ENCODE data around the gene EVPLL. TPM values are rescaled to one million over a fixed set of nuclear protein-coding genes. Genes with fewer than 3 reads are reported as not detected.

EVPLL gene
- polyA plus RNA-seq, 4 donors: 0.54 to 0.67 TPM; not detected in 2

DNA sequence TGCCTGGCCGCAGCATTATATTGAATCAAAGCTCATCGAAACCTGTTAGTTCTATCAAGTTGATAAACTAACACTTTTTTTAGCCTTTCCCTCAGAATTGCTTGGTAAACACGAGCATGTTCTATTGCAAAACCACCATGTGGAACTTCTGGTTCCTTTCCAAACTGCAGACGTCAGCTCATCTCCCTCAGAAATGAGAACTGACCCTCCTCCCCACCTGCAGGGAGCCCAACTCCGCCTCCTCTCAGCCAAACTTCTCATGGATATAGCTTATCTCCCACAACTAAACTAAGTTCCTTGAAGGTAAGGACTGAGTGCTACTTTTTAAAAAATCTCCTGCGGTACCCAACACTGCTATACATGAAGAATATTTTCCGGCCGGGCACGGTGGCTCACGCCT is 21.0 kb upstream of the EVPLL start:
- H3K9me3 ChIP-seq (ENCODE audit: control insufficient read depth in 2 of 2, insufficient read depth in 1 of 2, low read depth in 1 of 2, low read length in 1 of 2): no peaks in the 10 kb centered on the region
- no peak overlapping the region for H3K4me3 ChIP-seq (ENCODE audit: low read depth in 1 of 3, low read length in 3 of 3)
- peaks cover 0 to 4% (median 0%) of the 10 kb centered on the region in 3 donors for H3K4me1 ChIP-seq (ENCODE audit: control insufficient read depth in 3 of 3, insufficient read depth in 2 of 3, low read depth in 1 of 3, low read length in 2 of 3)
- DNase-seq (no peak), FAIRE-seq (no peak)
- no peak overlapping the region for H3K27ac ChIP-seq (ENCODE audit: low read depth in 1 of 3, low read length in 2 of 3)
- 86 to 94% (median 91%) methylated on average over 10 of the region's 10 CpGs for WGBS, 3 donors
- peaks cover 0 to 35% (median 13%) of the 10 kb centered on the region in 3 donors for H3K36me3 ChIP-seq (ENCODE audit: control insufficient read depth in 3 of 3, insufficient read depth in 2 of 3, low read depth in 1 of 3, low read length in 3 of 3)
- H3K27me3 ChIP-seq (ENCODE audit: control insufficient read depth in 3 of 3, insufficient read depth in 3 of 3, low read length in 3 of 3): no peaks in the 10 kb centered on the region

- peaks cover 0 to 15% (median 0%) of the 10 kb centered on the region in 3 donors for H3K36me3 ChIP-seq (ENCODE audit: control insufficient read depth in 3 of 3, insufficient read depth in 2 of 3, low read depth in 1 of 3, low read length in 3 of 3)
- no peak for FAIRE-seq
- no peaks in the 10 kb centered on the region for H3K9me3 ChIP-seq (ENCODE audit: control insufficient read depth in 2 of 2, insufficient read depth in 1 of 2, low read depth in 1 of 2, low read length in 1 of 2)
- DNase-seq: peak in 1 of 2 donors; percentile 69
- WGBS, 3 donors: 54 to 78% (median 61%) methylated on average over 8 of the region's 8 CpGs
- H3K27ac ChIP-seq (ENCODE audit: low read depth in 1 of 3, low read length in 2 of 3): no peak overlapping the region
- no peaks in the 10 kb centered on the region for H3K27me3 ChIP-seq (ENCODE audit: control insufficient read depth in 3 of 3, insufficient read depth in 3 of 3, low read length in 3 of 3)
- H3K4me3 ChIP-seq (ENCODE audit: low read depth in 1 of 3, low read length in 3 of 3): no peak overlapping the region
- H3K4me1 ChIP-seq (ENCODE audit: control insufficient read depth in 3 of 3, insufficient read depth in 2 of 3, low read depth in 1 of 3, low read length in 2 of 3): peaks cover 0 to 5% (median 4%) of the 10 kb centered on the region in 3 donors
These were observed 17.1 kb upstream of the EVPLL start for GRCh38 chr17:18360518-18360917.

DNA sequence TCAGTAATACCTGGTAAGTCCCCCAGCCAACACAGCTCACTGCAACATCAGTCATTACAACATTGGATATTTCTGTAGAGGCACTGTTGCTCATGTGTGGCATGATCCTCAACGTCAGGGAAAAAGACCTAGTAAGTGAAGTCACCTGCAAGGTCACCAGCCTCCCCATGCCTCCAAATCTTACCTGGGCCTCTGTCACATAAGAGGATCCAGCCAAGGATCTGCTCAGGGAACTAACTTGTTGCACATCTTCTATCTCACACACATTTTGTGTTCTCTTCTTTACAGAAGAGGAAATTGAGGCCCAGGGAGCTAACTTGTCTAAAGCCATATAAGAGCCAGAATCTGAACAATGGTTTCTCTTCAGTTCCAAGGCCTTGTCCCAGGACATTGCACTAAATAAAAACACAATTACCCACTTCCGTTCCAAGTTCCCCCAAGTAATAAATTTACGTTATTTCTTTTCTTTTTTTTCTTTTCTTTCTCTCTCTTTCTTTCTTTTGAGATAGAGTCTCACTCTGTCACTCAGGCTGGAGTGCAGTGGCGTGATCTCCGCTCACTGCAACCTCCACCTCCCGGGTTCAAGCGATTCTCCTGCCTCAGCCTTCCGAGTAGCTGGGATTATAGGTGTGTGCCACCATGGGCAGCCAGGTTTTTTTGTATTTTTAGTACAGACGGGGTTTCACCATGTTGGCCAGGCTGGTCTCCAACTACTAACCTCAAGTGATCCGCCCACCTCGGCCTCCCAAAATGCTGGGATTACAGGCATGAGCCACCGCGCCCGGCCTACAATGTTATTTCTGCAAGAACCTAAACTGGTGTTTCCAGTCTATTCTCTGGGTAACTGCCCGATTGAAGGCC is 15.5 kb upstream of the EVPLL start:
- DNase-seq (peak in 1 of 2 donors; percentile 17), FAIRE-seq (no peak)
- H3K27me3 ChIP-seq (ENCODE audit: control insufficient read depth in 3 of 3, insufficient read depth in 3 of 3, low read length in 3 of 3): no peaks in the 10 kb centered on the region
- H3K9me3 ChIP-seq (ENCODE audit: control insufficient read depth in 2 of 2, insufficient read depth in 1 of 2, low read depth in 1 of 2, low read length in 1 of 2): no peaks in the 10 kb centered on the region
- WGBS, 3 donors: 17 to 48% (median 42%) methylated on average over 15 of the region's 15 CpGs
- peaks cover 0 to 15% (median 0%) of the 10 kb centered on the region in 3 donors for H3K36me3 ChIP-seq (ENCODE audit: control insufficient read depth in 3 of 3, insufficient read depth in 2 of 3, low read depth in 1 of 3, low read length in 3 of 3)
- peak overlapping the region in 2 of 3 donors; percentile 80 to 83 for H3K27ac ChIP-seq (ENCODE audit: low read depth in 1 of 3, low read length in 2 of 3)
- peak overlapping the region in 2 of 3 donors; percentile 54 to 89 for H3K4me3 ChIP-seq (ENCODE audit: low read depth in 1 of 3, low read length in 3 of 3)
- H3K4me1 ChIP-seq (ENCODE audit: control insufficient read depth in 3 of 3, insufficient read depth in 2 of 3, low read depth in 1 of 3, low read length in 2 of 3): peaks cover 0 to 5% (median 4%) of the 10 kb centered on the region in 3 donors

GRCh38 chr17:18362698-18363100 is 14.9 kb upstream of the EVPLL start:
- no peak for FAIRE-seq

GRCh38 chr17:18363101-18364049 is 14.2 kb upstream of the EVPLL start, which contains the start of gene SHMT1:
Gene SHMT1, minus strand, starts transcription at chr17:18363550. Its CDS starts 7,569 bp downstream, at chr17:18355981.
- Histone ChIP-seq H3K36me3 (ENCODE audit: control insufficient read depth in 3 of 3, insufficient read depth in 2 of 3, low read depth in 1 of 3, low read length in 3 of 3) (peaks cover 0 to 13% (median 0%) of the 10 kb centered on the region in 3 donors), H3K4me1 (ENCODE audit: control insufficient read depth in 3 of 3, insufficient read depth in 2 of 3, low read depth in 1 of 3, low read length in 2 of 3) (peaks cover 0 to 5% (median 4%) of the 10 kb centered on the region in 3 donors), H3K27me3 (ENCODE audit: control insufficient read depth in 3 of 3, insufficient read depth in 3 of 3, low read length in 3 of 3) (no peaks in the 10 kb centered on the region), H3K27ac (ENCODE audit: low read depth in 1 of 3, low read length in 2 of 3) (peak within 1 kb of the TSS in 2 of 3 donors; percentile 80 to 83), H3K9me3 (ENCODE audit: control insufficient read depth in 2 of 2, insufficient read depth in 1 of 2, low read depth in 1 of 2, low read length in 1 of 2) (no peaks in the 10 kb centered on the region), H3K4me3 (ENCODE audit: low read depth in 1 of 3, low read length in 3 of 3) (peak within 1 kb of the TSS; percentile 54 to 89 (median 87))
- peak; percentile 96 to 97 for DNase-seq
- FAIRE-seq: no peak
- WGBS, 3 donors: 0 to 1% (median 1%) methylated on average over 51 to 76 of the region's 76 CpGs

More at GRCh38 chr17:18362698-18363100, 14.9 kb upstream of the EVPLL start:
- peak overlapping the region; percentile 54 to 89 (median 87) for H3K4me3 ChIP-seq (ENCODE audit: low read depth in 1 of 3, low read length in 3 of 3)
- no peaks in the 10 kb centered on the region for H3K9me3 ChIP-seq (ENCODE audit: control insufficient read depth in 2 of 2, insufficient read depth in 1 of 2, low read depth in 1 of 2, low read length in 1 of 2)
- DNase-seq: peak; percentile 59 to 87
- peaks cover 0 to 5% (median 4%) of the 10 kb centered on the region in 3 donors for H3K4me1 ChIP-seq (ENCODE audit: control insufficient read depth in 3 of 3, insufficient read depth in 2 of 3, low read depth in 1 of 3, low read length in 2 of 3)
- H3K36me3 ChIP-seq (ENCODE audit: control insufficient read depth in 3 of 3, insufficient read depth in 2 of 3, low read depth in 1 of 3, low read length in 3 of 3): peaks cover 0 to 15% (median 0%) of the 10 kb centered on the region in 3 donors
- 2 to 4% (median 4%) methylated on average over 14 of the region's 14 CpGs for WGBS, 3 donors
- peak overlapping the region in 2 of 3 donors; percentile 80 to 83 for H3K27ac ChIP-seq (ENCODE audit: low read depth in 1 of 3, low read length in 2 of 3)
- H3K27me3 ChIP-seq (ENCODE audit: control insufficient read depth in 3 of 3, insufficient read depth in 3 of 3, low read length in 3 of 3): no peaks in the 10 kb centered on the region

GRCh38 chr17:18364166-18364565 is 13.4 kb upstream of the EVPLL start:
- 54 to 85% (median 71%) methylated on average over 6 of the region's 6 CpGs for WGBS, 3 donors
- no peaks in the 10 kb centered on the region for H3K9me3 ChIP-seq (ENCODE audit: control insufficient read depth in 2 of 2, insufficient read depth in 1 of 2, low read depth in 1 of 2, low read length in 1 of 2)
- no peak overlapping the region for H3K4me3 ChIP-seq (ENCODE audit: low read depth in 1 of 3, low read length in 3 of 3)
- H3K4me1 ChIP-seq (ENCODE audit: control insufficient read depth in 3 of 3, insufficient read depth in 2 of 3, low read depth in 1 of 3, low read length in 2 of 3): peaks cover 0 to 5% (median 4%) of the 10 kb centered on the region in 3 donors
- DNase-seq: no peak
- no peak overlapping the region for H3K27ac ChIP-seq (ENCODE audit: low read depth in 1 of 3, low read length in 2 of 3)
- peaks cover 0 to 7% (median 0%) of the 10 kb centered on the region in 3 donors for H3K36me3 ChIP-seq (ENCODE audit: control insufficient read depth in 3 of 3, insufficient read depth in 2 of 3, low read depth in 1 of 3, low read length in 3 of 3)
- H3K27me3 ChIP-seq (ENCODE audit: control insufficient read depth in 3 of 3, insufficient read depth in 3 of 3, low read length in 3 of 3): no peaks in the 10 kb centered on the region
- no peak for FAIRE-seq

- FAIRE-seq: no peak
- H3K27me3 ChIP-seq (ENCODE audit: control insufficient read depth in 3 of 3, insufficient read depth in 3 of 3, low read length in 3 of 3): no peaks in the 10 kb centered on the region
- no peaks in the 10 kb centered on the region for H3K9me3 ChIP-seq (ENCODE audit: control insufficient read depth in 2 of 2, insufficient read depth in 1 of 2, low read depth in 1 of 2, low read length in 1 of 2)
- 77 to 90% (median 90%) methylated on average over 8 of the region's 8 CpGs for WGBS, 3 donors
- no peak for DNase-seq
- H3K36me3 ChIP-seq (ENCODE audit: control insufficient read depth in 3 of 3, insufficient read depth in 2 of 3, low read depth in 1 of 3, low read length in 3 of 3): no peaks in the 10 kb centered on the region
- no peak overlapping the region for H3K27ac ChIP-seq (ENCODE audit: low read depth in 1 of 3, low read length in 2 of 3)
- peaks cover 0 to 1% (median 0%) of the 10 kb centered on the region in 3 donors for H3K4me1 ChIP-seq (ENCODE audit: control insufficient read depth in 3 of 3, insufficient read depth in 2 of 3, low read depth in 1 of 3, low read length in 2 of 3)
- no peak overlapping the region for H3K4me3 ChIP-seq (ENCODE audit: low read depth in 1 of 3, low read length in 3 of 3)
These were observed 8.6 kb upstream of the EVPLL start for GRCh38 chr17:18368946-18369345.

DNA sequence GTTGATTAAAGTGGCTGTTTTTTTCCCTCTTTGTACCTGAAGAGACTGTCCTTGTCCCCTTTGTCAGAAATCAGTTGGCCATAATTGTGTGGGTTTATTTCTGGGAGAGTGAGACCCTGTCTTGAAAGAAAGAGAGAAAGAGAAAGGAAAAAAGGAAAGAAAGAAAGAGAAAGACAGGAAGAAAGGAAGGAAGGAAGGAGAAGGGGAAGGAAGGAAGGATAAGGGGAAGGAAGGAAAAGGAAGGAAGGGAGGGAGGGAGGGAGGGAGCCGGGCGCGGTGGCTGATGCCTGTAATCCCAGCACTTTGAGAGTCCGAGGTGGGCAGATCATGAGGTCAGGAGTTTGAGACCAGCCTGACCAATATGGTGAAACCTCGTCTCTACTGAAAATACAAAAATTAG is 6.8 kb upstream of the EVPLL start:
- Histone ChIP-seq H3K4me1 (ENCODE audit: control insufficient read depth in 3 of 3, insufficient read depth in 2 of 3, low read depth in 1 of 3, low read length in 2 of 3) (no peaks in the 10 kb centered on the region), H3K9me3 (ENCODE audit: control insufficient read depth in 2 of 2, insufficient read depth in 1 of 2, low read depth in 1 of 2, low read length in 1 of 2) (peaks cover 2 to 5% of the 10 kb centered on the region in 2 donors), H3K27ac (ENCODE audit: low read depth in 1 of 3, low read length in 2 of 3) (no peak overlapping the region), H3K36me3 (ENCODE audit: control insufficient read depth in 3 of 3, insufficient read depth in 2 of 3, low read depth in 1 of 3, low read length in 3 of 3) (no peaks in the 10 kb centered on the region), H3K4me3 (ENCODE audit: low read depth in 1 of 3, low read length in 3 of 3) (no peak overlapping the region), H3K27me3 (ENCODE audit: control insufficient read depth in 3 of 3, insufficient read depth in 3 of 3, low read length in 3 of 3) (no peaks in the 10 kb centered on the region)
- WGBS, 3 donors: 63 to 82% (median 76%) methylated on average over 5 of the region's 5 CpGs
- DNase-seq (no peak), FAIRE-seq (no peak)

Data from small intestine (tissue), 7 donors.